ENCODE measurements around the gene BBX.

DNA sequence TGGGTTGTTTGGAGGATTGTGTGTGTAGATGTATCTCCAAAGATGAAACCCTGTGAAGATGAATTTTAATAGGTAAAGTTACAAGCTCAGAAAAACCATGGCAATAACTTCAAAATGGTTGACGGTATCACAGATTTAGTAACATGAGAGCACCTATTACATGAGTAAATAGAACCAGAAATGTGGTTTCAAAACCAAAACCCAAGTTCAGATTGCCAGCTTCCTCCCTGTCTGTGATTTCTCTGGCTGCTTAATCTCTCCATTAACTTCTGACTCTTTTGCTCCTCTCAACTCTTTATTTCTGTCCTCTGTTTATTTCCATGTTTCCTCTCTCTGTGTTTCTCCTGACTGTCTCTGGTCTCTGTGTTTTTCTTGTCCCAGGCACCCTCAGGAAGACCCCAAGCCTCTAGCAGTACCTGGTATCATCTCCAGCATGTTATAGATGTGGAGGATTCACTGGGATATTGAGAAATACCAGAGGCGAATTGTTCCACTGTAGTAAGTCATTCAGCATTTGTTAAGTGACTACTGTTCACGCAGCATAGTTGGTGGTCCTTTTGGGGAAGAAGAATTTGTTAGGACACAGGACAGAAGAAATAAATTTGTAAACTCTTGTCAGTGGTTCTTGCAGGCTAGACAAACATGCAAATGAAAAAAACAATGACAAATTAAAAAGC, 138.8 kb downstream of the BBX start:
- TF ChIP-seq, protein P1, sequence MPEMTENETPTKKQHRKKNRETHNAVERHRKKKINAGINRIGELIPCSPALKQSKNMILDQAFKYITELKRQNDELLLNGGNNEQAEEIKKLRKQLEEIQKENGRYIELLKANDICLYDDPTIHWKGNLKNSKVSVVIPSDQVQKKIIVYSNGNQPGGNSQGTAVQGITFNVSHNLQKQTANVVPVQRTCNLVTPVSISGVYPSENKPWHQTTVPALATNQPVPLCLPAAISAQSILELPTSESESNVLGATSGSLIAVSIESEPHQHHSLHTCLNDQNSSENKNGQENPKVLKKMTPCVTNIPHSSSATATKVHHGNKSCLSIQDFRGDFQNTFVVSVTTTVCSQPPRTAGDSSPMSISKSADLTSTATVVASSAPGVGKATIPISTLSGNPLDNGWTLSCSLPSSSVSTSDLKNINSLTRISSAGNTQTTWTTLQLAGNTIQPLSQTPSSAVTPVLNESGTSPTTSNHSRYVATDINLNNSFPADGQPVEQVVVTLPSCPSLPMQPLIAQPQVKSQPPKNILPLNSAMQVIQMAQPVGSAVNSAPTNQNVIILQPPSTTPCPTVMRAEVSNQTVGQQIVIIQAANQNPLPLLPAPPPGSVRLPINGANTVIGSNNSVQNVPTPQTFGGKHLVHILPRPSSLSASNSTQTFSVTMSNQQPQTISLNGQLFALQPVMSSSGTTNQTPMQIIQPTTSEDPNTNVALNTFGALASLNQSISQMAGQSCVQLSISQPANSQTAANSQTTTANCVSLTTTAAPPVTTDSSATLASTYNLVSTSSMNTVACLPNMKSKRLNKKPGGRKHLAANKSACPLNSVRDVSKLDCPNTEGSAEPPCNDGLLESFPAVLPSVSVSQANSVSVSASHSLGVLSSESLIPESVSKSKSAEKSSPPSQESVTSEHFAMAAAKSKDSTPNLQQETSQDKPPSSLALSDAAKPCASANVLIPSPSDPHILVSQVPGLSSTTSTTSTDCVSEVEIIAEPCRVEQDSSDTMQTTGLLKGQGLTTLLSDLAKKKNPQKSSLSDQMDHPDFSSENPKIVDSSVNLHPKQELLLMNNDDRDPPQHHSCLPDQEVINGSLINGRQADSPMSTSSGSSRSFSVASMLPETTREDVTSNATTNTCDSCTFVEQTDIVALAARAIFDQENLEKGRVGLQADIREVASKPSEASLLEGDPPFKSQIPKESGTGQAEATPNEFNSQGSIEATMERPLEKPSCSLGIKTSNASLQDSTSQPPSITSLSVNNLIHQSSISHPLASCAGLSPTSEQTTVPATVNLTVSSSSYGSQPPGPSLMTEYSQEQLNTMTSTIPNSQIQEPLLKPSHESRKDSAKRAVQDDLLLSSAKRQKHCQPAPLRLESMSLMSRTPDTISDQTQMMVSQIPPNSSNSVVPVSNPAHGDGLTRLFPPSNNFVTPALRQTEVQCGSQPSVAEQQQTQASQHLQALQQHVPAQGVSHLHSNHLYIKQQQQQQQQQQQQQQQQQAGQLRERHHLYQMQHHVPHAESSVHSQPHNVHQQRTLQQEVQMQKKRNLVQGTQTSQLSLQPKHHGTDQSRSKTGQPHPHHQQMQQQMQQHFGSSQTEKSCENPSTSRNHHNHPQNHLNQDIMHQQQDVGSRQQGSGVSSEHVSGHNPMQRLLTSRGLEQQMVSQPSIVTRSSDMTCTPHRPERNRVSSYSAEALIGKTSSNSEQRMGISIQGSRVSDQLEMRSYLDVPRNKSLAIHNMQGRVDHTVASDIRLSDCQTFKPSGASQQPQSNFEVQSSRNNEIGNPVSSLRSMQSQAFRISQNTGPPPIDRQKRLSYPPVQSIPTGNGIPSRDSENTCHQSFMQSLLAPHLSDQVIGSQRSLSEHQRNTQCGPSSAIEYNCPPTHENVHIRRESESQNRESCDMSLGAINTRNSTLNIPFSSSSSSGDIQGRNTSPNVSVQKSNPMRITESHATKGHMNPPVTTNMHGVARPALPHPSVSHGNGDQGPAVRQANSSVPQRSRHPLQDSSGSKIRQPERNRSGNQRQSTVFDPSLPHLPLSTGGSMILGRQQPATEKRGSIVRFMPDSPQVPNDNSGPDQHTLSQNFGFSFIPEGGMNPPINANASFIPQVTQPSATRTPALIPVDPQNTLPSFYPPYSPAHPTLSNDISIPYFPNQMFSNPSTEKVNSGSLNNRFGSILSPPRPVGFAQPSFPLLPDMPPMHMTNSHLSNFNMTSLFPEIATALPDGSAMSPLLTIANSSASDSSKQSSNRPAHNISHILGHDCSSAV (CRISPR knock-in tag; IDR thresholded peaks at IDR 0.05; ENCODE audit: borderline replicate concordance), result no peak
- no peak for TF ChIP-seq CTCF (CRISPR knock-in tag; IDR thresholded peaks at IDR 0.05)
- TF ChIP-seq ZNF12 (CRISPR knock-in tag; IDR thresholded peaks at IDR 0.05), result no peak
- no peak for TF ChIP-seq POLR2A (IDR thresholded peaks at IDR 0.05; ENCODE audit: insufficient read depth in 1 of 2, low read depth in 2 of 2, low read length in 2 of 2)
- no peak for TF ChIP-seq ZNF274 (CRISPR knock-in tag; IDR thresholded peaks at IDR 0.05)
- TF ChIP-seq MBD4 (IDR thresholded peaks at IDR 0.05; ENCODE audit: borderline replicate concordance, low read length), result no peak
- TF ChIP-seq ZFX (CRISPR knock-in tag; IDR thresholded peaks at IDR 0.05; ENCODE audit: low read depth), result no peak
- no peak for TF ChIP-seq NBN (conservative IDR thresholded peaks at IDR 0.05)
